ENCODE results near the gene MORC1.

DNA sequence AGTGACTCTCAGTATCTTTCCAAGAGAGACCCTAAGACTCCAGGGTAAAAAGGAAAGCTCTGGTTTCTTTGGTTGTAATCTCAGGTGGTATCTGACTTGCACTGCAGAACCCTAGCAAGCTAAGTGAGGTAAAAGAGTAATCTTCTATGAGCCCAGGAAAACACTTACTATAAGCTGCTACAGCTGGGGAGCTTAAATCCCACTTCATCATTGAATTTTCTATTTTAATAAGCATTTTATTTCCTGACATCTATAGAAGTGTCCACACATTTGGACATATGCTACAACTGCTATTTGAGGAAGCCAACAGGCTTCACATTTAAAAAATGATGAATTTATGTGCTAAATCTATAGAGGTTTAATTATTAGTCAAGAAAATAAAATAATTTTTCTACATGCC is 91.1 kb downstream of the MORC1 start:
- TF ChIP-seq, protein P1, sequence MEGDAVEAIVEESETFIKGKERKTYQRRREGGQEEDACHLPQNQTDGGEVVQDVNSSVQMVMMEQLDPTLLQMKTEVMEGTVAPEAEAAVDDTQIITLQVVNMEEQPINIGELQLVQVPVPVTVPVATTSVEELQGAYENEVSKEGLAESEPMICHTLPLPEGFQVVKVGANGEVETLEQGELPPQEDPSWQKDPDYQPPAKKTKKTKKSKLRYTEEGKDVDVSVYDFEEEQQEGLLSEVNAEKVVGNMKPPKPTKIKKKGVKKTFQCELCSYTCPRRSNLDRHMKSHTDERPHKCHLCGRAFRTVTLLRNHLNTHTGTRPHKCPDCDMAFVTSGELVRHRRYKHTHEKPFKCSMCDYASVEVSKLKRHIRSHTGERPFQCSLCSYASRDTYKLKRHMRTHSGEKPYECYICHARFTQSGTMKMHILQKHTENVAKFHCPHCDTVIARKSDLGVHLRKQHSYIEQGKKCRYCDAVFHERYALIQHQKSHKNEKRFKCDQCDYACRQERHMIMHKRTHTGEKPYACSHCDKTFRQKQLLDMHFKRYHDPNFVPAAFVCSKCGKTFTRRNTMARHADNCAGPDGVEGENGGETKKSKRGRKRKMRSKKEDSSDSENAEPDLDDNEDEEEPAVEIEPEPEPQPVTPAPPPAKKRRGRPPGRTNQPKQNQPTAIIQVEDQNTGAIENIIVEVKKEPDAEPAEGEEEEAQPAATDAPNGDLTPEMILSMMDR (conservative IDR thresholded peaks at IDR 0.05; ENCODE audit: low read length) = no peak
- no peak for TF ChIP-seq EZH2phosphoT487 (IDR thresholded peaks at IDR 0.05; ENCODE audit: borderline replicate concordance, low read depth, low read length)
